CD4-positive, alpha-beta T cell treated with Interleukin-4 for 1 hour (primary cell): ENCODE data around the gene CCDC74A.
"Not testable (repeated sequence)": the region's sequence is repeated elsewhere in the genome, so short reads cannot be mapped to it uniquely, and the experiment has no call there.

ENCODE experiments used
- DNase-seq, 2 donors: peaks; one replicate each; pipeline ENCODE4 v3.0.0-alpha.2; 2020 to 2022

The CCDC74A gene

DNA sequence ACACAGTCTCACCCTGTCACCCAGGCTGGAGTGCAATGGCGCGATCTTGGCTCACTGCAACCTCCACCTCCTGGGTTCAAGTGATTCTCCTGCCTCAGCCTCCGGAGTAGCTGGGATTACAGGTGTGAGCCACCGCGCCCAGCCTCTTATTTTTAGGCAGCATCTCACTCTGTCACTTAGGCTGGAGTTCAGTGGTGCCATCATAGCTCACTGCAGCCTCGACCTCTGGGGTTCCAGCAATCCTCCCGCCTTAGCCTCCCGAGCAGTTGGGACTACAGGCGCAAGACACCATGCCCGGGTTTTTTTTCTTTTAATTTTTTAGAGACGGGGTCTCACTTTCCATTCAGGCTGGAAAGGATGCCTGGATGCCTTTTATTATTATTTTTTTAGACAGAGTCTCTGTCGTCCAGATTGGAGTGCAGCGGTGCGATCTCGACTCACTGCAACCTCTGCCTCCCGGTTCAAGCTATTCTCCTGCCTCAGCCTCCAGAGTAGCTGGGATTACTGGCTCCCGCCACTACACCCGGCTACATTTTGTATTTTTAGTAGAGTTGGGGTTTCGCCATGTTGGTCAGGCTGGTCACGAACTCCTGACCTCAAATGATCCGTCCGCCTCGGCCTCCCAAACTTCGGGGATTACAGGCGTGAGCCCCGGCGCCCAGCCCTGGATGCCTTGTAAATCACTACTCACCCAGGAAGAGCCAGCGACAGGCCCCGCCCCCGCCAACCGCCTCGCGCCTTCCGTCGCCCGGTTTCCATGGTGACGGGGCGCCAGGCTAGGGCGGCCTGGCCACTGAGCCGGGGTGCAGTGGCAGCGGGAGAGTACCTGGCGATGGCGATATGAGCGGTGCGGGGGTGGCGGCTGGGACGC is at the start of gene CCDC74A:
CCDC74A (plus strand) TSS at position 758 of the 871 bp plus-strand sequence; CDS start at position 841, 83 bp downstream.
- peak; percentile 83 to 86 for DNase-seq

GRCh38 chr2:131478074-131478849 is 49.4 kb upstream of the CCDC74A start:
- not testable (repeated sequence) for DNase-seq

GRCh38 chr2:131478850-131479461 is 48.7 kb upstream of the CCDC74A start:
- DNase-seq = not testable (repeated sequence)

- DNase-seq = not testable (repeated sequence)
These were observed 47.3 kb upstream of the CCDC74A start for GRCh38 chr2:131480351-131480750.

- not testable (repeated sequence) for DNase-seq
These were observed 45.1 kb upstream of the CCDC74A start for GRCh38 chr2:131482506-131483155.

DNA sequence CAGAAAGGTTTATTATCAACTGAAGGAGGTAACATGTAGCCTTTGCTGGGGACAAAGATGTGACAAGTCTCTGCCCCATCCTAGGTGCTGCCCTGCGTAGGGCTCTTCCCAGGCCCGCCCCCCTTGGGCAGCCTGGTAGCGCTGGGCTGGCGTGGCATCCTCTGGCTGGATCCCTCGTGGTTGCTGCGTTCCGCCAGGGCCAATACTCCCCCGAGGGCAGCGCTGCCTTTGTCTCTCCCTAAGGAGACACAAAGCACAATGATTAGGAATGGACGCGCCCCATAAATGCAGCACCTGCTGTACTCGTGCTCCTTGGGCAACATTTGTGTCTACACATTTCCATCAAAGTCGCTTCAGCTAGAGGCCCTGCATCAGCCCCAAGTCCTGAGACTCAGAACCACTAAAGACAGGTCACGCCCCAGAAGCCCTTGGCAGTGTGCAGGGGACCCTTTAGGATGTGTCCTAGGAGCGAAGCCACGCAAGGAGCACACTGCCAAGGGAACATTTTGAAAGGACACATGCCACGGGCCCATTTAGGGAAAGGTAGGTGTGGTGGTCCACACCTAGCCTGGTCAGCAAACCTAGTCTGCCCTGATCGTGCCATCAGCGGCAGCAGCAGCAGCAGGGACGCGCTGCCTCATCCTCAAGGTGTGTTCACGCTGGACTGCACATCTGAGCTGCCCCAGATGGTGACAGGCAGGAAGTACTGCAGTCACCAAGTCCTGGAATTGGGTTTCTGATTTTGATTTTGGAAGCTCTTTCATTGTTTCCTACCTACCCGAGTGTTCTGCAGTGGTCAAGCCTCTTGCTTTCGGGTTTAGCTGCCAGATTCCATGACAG is 43.5 kb upstream of the CCDC74A start:
- DNase-seq = not testable (repeated sequence)

GRCh38 chr2:131484906-131485460 is 42.7 kb upstream of the CCDC74A start:
- DNase-seq = not testable (repeated sequence)

- DNase-seq = not testable (repeated sequence)
These were observed 41.3 kb upstream of the CCDC74A start for GRCh38 chr2:131486201-131486902.

GRCh38 chr2:131488306-131489205 is 39.1 kb upstream of the CCDC74A start:
- no peak for DNase-seq

- DNase-seq = peak in 1 of 2 donors; percentile 37
These were observed 36.8 kb upstream of the CCDC74A start for GRCh38 chr2:131490616-131491468.

DNA sequence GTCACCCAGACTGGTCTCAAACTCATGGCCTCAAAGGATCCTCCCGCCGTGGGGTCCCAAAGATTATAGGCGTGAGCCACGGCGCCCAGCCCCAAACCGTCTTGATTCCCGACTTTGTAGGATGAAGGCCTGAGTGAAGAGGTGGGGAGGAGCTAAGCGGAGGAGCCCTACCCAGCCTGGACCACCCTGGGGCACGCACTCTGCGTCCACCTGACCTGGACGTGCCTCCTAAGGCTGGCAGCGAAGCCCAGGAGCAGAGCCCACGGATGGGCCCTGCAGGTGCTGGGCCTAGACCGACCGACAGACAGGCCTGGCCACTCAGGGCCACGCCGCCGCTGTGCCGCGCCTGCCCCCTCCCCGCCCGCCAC is 36.2 kb upstream of the CCDC74A start:
- not testable (repeated sequence) for DNase-seq

- DNase-seq = not testable (repeated sequence)
These were observed 35.7 kb upstream of the CCDC74A start, which contains the start of gene MZT2A for GRCh38 chr2:131492015-131492417. Gene MZT2A (minus strand): TSS chr2:131492397. CDS start chr2:131492376, 21 bp downstream.

DNA sequence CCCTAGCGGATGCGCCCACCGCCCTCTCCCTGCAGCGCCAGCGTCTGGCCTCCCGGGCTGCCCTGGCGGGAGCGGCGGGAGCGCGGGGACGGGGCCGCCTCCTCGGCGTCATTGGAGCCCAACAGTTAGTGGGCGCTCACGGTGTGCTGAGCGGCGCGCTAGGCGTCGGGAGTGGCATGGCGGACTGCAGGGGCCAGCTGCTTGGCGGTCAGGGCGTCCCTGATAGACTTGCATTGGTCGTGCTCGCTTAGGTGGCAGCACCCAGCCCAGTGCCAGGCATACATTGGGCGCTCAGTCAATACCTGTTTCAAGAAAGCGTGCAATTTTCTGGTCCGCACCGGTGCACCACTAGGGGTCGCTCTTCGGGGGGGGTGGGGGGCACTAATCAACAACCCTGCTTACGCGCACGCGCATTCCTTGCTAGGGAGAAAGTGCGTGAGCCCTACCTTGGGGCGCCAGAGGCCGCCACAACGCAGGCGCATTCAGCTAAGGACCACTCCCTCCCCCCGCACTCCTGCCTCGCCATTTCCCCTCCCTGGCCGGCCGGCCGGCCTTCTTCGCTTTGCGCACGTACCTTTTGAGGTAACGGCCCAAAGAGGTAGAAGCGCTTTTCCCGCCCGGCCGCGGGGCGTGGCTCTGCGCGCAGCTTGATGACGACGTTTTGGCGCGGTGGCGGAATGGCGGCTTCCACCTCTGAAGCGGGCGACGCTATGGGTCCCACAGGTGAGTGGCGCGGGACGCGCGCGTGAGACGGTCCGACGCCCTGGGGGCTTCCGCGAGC is 35.1 kb upstream of the CCDC74A start:
- peak; percentile 94 to 96 for DNase-seq

GRCh38 chr2:131493199-131493968 is 34.3 kb upstream of the CCDC74A start:
- no peak for DNase-seq

GRCh38 chr2:131495506-131495905 is 32.2 kb upstream of the CCDC74A start:
- DNase-seq = not testable (repeated sequence)

DNA sequence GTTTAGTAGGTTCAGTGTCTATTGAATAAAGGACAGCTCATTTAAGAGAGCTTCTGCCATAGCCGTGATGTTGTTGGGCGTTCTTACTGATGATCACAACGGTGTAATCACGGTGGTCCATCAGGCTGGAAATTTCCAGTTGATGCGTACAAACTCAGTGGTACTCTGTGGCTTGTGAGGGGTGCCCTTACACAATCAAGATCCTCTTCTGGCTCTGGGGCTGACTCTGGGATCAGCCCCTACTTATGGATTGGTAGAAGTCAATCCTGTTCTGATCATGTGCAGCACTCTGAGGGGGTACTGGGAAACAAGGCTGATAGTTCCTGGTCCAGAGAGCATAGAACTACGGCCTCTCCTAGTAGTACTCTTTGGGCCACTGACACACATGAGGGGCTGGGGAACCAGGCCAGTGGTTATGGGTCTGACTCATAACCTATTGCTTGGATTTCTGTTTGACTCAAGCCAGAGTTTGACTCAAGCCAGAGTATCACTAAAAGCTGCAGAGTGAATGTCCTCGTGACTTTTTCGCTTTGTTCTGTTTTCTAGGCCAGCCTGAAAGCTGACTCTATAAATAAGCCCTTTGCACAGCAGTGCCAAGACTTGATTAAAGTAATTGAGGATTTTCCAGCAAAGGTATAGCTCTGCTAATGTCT is 29.2 kb upstream of the CCDC74A start:
- not testable (repeated sequence) for DNase-seq
